Mucosa of gallbladder (tissue), 1 donor: ENCODE measurements around the gene HERC2. TPM values are rescaled to one million over a fixed set of nuclear protein-coding genes. Genes with fewer than 3 reads are reported as not detected.
"Not testable (repeated sequence)": the region's sequence is repeated elsewhere in the genome, so short reads cannot be mapped to it uniquely, and the experiment has no call there.

Experiments
- DNase-seq: peaks from one replicate; pipeline ENCODE4 v3.0.0-alpha.2; 2020; ENCODE audit warnings: low spot score
- total RNA-seq: library from RNA; stranded (reverse); gene quantifications from one replicate; pipeline ENCODE4 v1.2.1, GENCODE V29; 2021
- donor health status: DM: no; HTN: no; CAD: no.

Gene HERC2
- total RNA-seq, 1 donor from 2014 or later: 55.9 TPM

DNA sequence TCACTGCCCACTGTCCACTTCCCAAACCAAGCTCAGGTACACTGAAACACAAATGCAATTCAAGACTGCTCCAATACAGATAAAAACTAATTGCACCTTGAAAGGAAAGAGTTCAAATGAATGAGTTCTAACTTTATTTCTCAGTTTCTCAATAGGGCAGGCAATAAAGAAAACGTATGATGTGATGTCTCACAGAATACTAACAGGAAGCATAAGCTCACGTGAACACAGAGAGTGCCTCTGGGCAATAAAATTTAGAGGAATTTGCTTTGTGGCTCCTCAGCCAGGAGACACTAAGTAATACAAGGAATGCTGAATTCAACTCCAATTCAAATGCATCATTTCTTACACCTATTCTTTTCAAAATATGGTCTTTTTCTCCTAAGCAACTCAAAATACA lies 140.6 kb downstream of the HERC2 start:
- DNase-seq: no peak

DNA sequence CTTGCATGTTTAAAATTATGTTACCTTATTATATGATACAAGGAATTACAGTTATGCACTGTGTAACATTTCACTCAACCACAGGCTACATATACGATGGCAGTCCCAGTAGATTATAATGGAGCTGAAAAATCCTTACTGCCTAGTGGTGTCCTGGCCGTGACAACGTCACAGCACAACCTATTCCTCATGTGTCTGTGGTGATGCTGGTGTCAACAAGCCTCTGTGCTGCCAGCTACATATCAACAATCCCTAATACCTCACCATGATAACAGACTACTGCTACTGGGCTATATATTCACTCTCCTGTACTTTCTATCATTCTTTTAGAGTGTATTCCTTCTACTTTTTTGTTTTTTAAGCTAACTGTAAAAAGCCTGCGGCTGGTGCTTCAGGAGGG lies 142.7 kb downstream of the HERC2 start:
- DNase-seq: no peak

DNA sequence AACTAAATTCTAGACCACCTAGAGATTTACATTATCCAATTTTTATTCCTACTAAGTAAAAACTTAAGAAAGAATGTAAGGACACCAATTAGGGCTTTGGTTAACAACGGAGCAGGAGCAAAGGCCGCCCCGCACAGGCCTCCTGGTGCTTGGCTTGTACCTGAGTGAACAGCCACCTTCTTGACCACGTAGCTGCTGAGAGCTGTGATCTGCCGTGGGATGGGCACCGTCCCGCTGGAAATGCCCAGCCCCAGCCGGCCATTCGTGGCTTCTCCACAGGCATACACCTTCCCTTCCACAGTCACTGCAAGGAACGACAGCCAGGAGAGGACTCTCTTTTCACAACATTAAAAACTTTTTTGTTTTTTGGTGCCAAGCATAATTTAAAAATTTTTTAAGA lies 143.3 kb downstream of the HERC2 start:
- no peak for DNase-seq

DNA sequence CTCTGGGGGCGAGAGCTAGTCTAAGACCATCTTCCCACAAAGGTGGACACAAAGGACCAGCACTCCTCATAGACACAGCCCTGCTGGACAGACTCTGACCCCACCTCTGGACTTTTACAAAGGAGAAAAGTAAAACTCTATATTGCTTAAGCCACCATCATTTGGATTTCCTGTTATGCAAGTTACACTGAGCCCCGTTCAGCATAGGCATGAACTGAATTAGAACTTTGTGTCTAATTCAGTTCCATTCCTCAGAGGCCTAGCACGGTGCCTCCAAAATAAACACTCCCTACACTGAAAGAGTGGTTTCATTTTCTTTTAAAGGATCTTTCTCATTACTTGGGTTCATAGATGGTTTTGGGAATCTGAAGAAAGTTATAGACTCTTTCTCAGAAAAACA lies 143.7 kb downstream of the HERC2 start:
- DNase-seq: no peak

DNA sequence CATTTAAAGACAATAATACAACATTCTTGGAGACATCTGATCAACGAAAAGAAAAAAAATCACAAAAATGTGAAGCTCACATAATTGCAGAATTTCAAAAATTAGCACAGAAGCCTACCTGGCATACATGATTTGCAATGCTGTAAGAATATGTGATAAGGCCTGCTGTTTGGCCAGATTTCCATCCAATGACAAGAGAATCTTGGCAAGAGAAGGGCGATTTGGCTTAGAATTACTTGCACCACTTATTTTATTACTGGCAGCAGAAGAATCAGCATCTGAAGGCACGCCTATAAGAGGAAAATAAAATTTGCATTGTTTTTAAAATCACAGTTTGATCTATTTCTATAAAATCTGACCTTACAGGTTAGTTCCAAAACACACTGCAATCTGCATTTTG lies 152.6 kb downstream of the HERC2 start:
- no peak for DNase-seq

DNA sequence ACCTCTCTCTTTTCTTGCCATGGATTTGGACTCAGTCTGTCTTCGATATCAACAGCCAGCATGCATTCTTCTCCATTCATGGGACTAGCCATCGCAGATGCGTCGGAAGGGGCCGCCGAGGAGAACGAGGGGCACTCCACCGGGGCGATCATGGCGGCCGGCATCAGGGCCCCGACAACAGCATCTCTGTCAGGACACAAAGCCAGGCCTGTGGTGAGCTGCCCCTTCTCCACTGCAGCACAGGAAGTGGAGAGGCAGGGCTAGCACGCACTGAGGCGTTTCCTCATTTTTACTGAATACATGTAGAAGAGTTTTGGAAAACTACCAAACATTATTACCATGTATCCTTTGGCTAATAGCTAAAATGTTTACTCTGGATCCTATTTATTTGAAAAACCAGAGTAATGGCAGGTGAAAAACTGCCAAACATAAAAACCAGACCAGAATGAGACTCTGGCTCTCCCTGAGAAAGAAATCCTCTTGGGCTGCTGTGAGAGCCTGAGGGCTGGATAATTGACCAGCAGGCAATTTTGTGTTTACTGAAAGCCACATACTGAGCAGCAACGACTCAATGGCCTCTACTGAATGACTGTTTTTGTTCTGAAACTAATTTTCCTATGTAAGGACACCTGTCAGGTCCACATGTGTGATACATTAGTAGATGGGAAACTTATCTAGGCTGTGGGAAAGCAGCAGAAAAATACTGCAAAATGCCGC lies 153.4 kb downstream of the HERC2 start:
- DNase-seq: not testable (repeated sequence)

DNA sequence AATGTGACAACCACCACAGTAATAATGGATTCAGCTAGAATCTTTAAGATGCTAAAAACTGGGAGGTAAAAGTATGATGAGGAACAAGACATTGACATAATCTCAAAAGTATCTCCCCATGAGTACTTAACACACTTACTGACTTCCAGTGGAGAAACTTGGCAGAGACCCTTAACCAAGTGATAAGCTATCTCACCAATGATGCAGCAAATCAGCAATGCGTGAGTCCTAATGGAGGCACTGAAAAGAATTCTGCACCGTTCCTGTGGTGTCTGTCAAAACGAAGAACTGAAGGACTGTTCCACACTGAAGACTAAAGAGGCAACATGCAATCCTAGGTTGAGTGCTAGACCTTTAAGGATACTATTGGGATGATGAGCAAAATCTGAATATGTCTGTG lies 154.9 kb downstream of the HERC2 start:
- DNase-seq: no peak

DNA sequence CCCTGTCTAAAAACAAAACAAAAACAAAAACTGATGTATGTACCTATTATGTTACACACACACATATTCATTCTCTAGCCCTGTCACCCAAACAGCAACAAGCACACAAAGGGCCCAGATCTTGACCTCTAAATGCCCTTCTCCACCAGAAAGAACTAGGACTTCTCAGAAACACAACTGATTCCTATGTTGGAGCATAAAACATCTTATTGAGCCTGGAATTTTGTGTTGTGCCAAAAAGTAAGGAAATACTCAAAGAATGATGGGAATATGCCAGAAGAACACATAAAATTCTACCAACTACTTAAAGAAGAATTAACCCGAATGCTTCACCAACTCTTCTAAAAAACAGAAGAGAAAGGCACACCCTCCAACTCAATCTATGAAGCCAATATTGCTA lies 156.2 kb downstream of the HERC2 start:
- DNase-seq: no peak

DNA sequence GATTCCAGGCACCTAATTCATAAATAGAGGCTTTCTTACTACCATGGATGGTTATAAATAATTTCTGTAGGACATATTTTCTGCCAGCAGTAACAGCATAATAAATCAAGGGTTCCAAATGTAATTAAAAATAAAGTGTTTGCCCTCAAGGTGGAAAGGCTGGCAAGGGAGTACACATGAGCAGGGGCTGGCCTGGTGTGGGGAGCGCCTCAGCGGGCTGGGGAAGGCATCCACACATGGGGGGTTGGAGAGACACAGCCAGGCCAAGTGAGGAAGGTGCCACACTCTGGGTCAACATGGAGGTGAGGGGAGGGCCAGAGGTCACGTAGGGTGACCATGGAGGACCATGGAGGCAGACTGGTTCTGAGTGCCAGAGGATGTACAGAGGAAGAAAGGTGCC lies 157.1 kb downstream of the HERC2 start:
- DNase-seq: no peak

DNA sequence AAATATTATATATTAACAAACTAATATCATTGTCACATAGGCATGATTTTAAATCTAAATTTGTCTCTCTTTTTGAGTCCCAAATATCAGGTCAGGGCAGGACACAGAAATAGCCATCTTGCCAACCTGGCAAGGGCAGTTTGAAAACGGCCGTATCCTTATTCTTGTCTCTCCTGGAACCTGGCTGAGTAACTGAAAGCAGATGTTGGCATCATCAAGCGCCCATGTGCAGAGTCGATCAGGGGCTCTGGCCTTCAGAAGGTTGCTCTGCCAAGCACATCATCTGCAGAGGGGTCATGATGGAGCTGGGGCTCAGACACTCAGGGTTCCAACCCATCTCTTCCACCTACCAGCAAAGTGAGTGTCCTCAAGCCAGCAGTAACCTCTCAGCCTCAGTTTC lies 167.7 kb downstream of the HERC2 start:
- DNase-seq: no peak

DNA sequence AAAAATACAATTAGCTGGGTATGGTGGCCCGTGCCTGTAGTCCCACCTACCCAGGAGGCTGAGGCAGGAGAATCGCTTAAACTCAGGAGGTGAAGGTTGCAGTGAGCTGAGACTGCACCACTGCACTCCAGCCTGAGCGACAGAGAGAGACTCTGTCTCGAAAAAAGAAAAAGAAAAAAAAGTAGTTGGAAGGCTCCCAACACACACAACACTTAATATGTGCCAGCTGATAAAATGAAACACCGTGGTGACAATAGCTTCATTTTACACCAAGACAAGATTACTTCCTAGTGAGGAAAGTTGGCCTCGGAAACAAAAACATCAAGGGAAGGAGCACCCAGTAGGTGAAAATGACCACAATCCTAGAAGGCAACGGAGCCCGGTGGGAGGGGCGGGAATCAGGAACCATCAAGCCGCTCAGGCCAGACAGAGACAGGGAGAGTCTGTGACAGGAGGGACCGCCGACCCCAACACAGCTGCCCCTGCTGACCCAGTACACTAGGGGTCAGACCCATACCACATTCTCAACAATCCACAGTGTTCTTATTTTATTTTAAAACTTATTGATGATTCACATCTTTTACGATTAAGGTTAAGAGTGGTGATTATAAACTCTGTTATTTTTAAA lies 168.4 kb downstream of the HERC2 start:
- no peak for DNase-seq

DNA sequence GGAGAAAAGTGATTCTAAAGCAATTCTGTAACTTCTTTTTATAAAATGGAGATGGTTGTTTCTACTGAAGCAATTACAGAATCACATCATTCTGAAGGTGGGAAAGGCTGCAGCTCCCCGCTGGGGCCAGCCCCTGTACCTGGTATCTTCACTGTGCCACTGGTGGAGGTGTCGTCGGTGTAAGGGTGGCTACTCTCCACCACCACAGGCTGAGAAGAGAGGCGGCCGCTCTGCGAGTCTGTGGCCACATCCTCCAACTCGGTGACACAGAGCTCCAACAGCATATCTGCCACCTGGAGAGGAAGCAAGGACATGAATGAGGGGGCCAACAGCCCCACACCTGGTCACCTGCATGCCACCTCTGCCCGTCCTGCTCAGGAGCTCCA lies 169.4 kb downstream of the HERC2 start:
- not testable (repeated sequence) for DNase-seq

DNA sequence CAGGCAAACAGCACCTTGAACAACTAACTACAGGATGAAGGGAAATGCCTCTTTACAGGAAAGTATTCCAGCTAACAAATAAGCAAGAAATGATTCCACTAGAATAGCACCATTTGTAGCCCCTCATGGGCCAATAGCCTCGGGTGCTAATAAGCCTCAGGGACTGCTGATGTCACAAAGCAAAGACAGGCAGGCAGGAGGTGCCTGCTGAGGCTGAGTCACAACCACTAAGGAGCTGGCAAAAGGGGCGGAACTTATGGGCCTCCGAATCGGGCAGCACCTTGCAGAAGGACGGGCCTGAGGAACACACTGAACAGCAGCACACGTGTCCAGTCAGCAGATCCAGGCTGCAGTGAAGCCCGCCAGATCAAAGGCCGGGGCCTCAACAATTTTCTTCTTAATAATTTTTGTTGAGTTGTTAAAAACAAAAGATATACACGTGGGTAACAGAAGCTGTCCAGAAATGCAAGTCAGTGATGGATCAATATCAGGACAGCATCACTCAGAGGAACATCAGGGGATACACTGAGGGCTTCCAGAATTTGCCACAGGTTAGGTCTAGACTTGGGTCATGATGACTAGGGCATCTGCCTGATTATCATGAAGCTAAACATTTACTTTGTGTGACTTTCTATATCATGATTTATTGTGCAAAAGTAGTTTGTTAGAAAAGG lies 170.0 kb downstream of the HERC2 start:
- not testable (repeated sequence) for DNase-seq

DNA sequence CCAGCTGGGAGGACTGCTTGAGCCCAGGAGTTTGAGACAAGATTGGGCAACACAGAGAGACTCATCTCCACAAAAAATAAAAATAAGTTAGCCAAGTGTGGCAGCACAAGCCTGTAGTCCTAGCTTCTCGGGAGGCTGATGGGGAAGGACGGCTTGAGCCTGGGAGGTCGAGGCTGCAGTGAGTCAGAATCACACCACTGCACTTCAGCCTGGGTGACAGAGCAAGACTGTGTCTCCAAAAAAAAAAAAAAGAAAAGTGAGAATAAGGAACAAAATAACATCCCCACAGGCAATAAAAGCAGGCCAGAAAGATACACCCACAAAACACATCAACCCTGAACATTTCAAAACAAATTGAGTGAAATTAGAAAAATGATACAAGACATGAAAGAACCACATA lies 174.2 kb downstream of the HERC2 start:
- no peak for DNase-seq

DNA sequence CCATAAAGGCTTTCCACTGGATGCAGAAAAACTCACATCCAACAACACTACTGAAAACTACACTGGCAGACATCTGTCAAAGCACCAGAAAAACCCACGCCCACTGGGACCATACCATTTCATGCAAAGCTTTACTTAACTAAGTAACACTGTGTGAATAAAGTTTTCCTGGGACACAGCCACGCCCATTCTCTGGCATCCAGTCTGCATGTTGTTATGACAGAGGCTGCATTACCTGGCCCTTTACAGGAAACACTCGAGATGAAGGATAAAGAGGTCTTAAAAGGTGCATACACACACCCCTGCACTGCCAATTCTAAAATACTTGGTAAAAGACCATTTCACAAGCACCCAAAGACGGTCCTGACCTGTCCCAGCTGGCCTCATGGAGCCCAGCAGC lies 176.6 kb downstream of the HERC2 start:
- not testable (repeated sequence) for DNase-seq

DNA sequence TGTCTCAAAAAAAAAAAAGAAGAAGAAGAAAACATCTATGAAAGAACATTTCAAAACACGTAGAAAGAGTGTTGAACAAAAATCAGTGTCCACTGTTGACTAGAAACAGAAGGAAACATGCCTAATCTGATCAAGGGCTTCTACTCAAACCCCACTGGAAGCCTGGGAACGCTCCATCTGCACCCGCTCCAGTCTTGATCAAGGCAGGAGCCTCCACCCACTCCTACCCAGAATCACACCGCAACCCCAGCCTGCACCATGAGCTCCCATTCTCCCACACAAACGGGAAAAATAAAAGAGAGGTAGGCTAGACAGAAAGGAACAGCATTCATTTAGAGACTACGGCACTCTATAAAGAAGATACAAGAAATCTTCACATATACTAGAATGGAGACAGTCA lies 181.9 kb downstream of the HERC2 start:
- DNase-seq: no peak

DNA sequence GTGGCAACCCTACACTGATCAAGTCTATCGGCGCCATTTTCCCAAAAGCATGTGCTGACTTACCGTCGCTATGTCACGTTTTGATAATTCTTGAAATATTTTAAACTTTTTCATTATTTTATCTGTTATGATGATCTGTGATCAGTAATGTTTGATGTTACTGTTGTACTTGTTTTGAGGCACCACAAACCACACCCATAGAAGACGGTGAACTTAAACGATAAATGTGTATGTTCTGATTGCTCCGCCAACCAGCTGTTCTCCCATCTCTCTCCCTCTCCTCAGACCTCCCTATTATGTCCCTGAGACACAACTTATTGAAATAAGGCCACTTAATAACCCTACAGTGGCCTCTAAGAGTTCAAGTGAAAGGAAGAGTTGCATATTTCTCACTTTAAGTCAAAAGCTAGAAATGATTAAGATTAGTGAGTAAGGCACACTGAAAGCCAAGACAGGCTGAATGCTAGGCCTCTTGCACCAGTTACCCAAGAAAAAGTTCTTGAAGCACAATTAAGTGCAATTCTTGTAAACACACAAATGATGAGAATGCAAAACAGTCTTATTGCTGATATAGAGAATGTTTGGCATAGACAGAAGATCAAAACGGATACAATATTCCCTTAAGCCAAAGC lies 184.5 kb downstream of the HERC2 start:
- not testable (repeated sequence) for DNase-seq

DNA sequence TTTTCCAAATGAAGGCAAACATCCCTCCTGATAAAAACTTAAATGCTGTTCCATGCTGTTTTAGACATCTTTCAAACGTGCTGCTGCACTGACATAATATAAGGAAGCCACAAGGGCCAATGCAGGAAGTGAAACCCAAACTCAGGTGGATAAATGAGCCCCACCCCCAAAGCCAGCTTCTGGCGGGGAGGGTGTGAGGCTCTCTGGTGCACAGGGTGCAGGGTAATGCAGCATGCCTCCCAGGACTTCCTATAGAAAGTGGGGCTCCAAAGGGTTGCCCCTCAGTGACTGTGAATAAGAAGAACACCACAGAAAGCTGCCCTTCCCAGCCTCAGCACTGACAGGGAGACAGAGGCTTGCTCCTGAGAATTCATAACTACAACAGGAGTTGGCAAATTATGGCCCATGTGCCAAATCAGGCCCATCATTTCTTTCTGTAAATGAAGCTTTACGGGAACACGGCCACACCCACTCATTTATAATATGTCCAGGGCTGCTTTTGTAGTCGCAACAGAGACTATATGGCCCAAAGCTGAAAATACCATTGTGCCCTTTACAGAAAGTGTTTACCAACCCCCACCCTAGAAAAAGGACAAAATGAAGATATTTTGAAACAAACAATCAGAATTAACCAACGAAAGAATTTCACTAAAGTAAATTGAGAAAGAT lies 185.6 kb downstream of the HERC2 start:
- not testable (repeated sequence) for DNase-seq

DNA sequence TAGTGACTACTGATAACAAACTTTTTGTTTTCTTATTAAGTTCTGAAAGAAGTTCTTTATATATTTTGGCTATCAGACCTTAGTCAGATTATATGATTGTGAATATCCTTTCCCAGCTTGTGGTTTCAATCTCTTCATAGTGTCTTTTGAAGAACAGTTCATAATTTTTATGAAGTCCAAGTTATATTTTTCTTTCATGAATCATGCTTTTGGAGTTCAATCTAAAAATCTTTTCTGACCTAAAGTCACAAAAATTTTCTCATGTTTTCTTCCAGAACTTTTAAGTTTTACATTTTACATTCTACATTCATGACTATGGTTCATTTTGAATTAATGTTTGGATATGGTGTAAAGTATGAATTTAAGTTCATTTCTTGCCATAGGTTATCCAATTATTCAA lies 188.7 kb downstream of the HERC2 start:
- no peak for DNase-seq

DNA sequence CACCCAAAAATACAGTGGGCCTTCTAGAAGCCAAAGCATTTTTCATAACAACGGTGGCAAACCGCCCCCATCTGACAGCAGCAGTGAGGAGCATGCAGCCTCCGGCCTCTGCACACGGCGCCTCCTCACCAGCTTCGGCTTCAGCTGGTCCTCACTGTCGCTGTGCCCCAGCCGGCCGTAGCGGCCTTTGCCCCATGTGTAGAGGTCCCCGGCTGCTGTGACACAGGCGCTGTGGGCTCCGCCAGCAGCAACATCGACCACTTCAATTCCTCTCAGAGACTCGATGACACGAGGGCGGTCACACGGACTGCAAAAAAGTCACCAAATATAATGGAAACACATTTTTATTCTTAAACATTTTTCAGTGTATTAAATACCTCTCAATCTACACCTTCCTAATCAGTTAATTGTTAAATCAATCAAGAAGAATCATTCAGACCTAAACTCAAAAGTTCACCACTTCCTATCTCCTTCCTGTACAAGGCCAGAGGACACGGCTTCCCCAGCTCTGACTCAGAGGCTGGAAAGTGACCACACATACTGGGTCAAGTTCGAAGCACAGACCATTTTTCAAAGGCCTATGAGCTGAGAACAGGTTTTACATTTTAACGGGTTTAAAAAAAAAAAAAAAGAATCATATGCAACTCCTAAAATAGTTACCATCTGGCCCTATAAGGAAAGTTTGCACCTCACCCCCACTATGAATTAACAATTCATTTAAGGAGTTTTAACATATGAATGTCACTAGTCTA lies 189.3 kb downstream of the HERC2 start:
- no peak for DNase-seq

DNA sequence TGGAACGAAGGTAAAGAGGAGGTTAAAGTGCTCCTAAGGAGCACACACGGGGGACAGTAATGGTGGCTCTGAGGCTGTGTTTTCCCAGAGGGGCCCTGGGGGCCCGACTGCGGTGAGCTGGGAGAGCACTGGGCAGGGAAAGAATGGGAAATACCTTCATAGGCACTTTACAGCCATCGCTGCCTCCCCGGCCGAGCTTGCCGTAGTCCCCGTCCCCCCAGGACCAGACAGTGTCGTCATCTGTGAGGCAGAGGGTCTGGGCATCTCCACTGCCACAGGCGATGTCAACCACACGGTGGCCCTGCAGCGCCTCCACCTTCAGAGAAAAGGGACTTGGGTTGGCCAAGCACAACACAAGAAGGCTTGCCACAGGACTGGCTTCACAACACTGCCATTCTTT lies 190.0 kb downstream of the HERC2 start:
- DNase-seq: no peak
